GM21367 (cell line): ENCODE results near the gene GPR108.

Experiments used
- ATAC-seq: cut with Tn5 transposase; IDR thresholded peaks from one replicate; pipeline ENCODE4 v1.9.1; 2021; ENCODE audit not compliant: unreplicated experiment

The GPR108 gene

GRCh38 chr19:6708346-6708745 is 29.0 kb downstream of the GPR108 start:
- no peak for ATAC-seq

GRCh38 chr19:6707658-6708018 is 29.7 kb downstream of the GPR108 start:
- no peak for ATAC-seq

- ATAC-seq = no peak
These were observed 30.2 kb downstream of the GPR108 start for GRCh38 chr19:6707011-6707657.

- no peak for ATAC-seq
These were observed 30.8 kb downstream of the GPR108 start for GRCh38 chr19:6706633-6706958.

GRCh38 chr19:6705931-6706632 is 31.3 kb downstream of the GPR108 start:
- ATAC-seq = no peak

- ATAC-seq = no peak
These were observed 36.6 kb downstream of the GPR108 start for GRCh38 chr19:6700586-6701316.

- ATAC-seq = no peak
These were observed 37.4 kb downstream of the GPR108 start for GRCh38 chr19:6699935-6700334.

- ATAC-seq = no peak
These were observed 40.1 kb downstream of the GPR108 start for GRCh38 chr19:6697291-6697690.

- no peak for ATAC-seq
These were observed 41.0 kb downstream of the GPR108 start for GRCh38 chr19:6696239-6696820.

GRCh38 chr19:6694147-6694815 is 43.1 kb downstream of the GPR108 start:
- ATAC-seq = no peak

- ATAC-seq = no peak
These were observed 43.7 kb downstream of the GPR108 start for GRCh38 chr19:6693681-6694080.

- no peak for ATAC-seq
These were observed 44.3 kb downstream of the GPR108 start for GRCh38 chr19:6693056-6693471.

GRCh38 chr19:6692027-6692426 is 45.4 kb downstream of the GPR108 start:
- ATAC-seq = no peak

- no peak for ATAC-seq
These were observed 46.0 kb downstream of the GPR108 start for GRCh38 chr19:6691342-6691741.

- no peak for ATAC-seq
These were observed 47.1 kb downstream of the GPR108 start for GRCh38 chr19:6690160-6690885.

GRCh38 chr19:6687114-6687513 is 50.3 kb downstream of the GPR108 start:
- ATAC-seq = no peak

GRCh38 chr19:6686628-6686975 is 50.8 kb downstream of the GPR108 start:
- ATAC-seq = no peak

GRCh38 chr19:6685962-6686627 is 51.3 kb downstream of the GPR108 start:
- no peak for ATAC-seq

- ATAC-seq = no peak
These were observed 51.9 kb downstream of the GPR108 start for GRCh38 chr19:6685482-6685881.

GRCh38 chr19:6683971-6684370 is 53.4 kb downstream of the GPR108 start:
- no peak for ATAC-seq
